Omental fat pad (tissue), 4 donors: Measurements from ENCODE around the gene DIP2C. TPM values are rescaled to one million over a fixed set of nuclear protein-coding genes. Genes with fewer than 3 reads are reported as not detected.

Experiments
- ATAC-seq: fragments of 150-250 bp; one replicate; pipeline ENCODE4 v1.9.1; 2016; ENCODE audit warnings: mild to moderate bottlenecking, moderate library complexity; ENCODE audit not compliant: low FRiP score
- DNase-seq: peaks from one replicate; pipeline ENCODE4 v3.0.0-alpha.2; 2019; ENCODE audit warnings: low spot score
- CTCF ChIP-seq, 3 donors: fragments of 450-650 bp; IDR thresholded peaks; one replicate each; pipeline ENCODE4 v1.5.1; 2016 to 2017; ENCODE audit warnings: antibody characterized with exemption in 3 of 3, mild to moderate bottlenecking in 3 of 3, moderate library complexity in 2 of 3
- total RNA-seq, 4 donors: library from RNA; depleted of rRNA; stranded (reverse); fragments of >200 nt; gene quantifications; one replicate each; pipeline ENCODE4 v1.1.0, GENCODE V29; 2016

Gene DIP2C
- total RNA-seq, 4 donors from 2014 or later, result 19.7 to 56.5 (median 31.1) TPM

- DNase-seq, result no peak
- no peak for ATAC-seq
- no peak for TF ChIP-seq CTCF (IDR thresholded peaks at IDR 0.05)
Measured at GRCh38 chr10:474946-475345, 214.5 kb downstream of the DIP2C start.

GRCh38 chr10:474406-474805, 215.1 kb downstream of the DIP2C start:
- DNase-seq (no peak), ATAC-seq (no peak)
- no peak for TF ChIP-seq CTCF (IDR thresholded peaks at IDR 0.05)

GRCh38 chr10:472241-472910, 217.1 kb downstream of the DIP2C start:
- ATAC-seq, result no peak
- no peak for TF ChIP-seq CTCF (IDR thresholded peaks at IDR 0.05)
- DNase-seq, result no peak

GRCh38 chr10:470339-471003, 219.0 kb downstream of the DIP2C start:
- TF ChIP-seq CTCF (IDR thresholded peaks at IDR 0.05), result no peak
- DNase-seq, result no peak
- ATAC-seq, result no peak

- no peak for ATAC-seq
Measured at GRCh38 chr10:469947-470338, 219.5 kb downstream of the DIP2C start.

GRCh38 chr10:459743-460142, 229.7 kb downstream of the DIP2C start:
- ATAC-seq (no peak), DNase-seq (no peak)
- TF ChIP-seq CTCF (IDR thresholded peaks at IDR 0.05), result no peak

More at GRCh38 chr10:469947-470338, 219.5 kb downstream of the DIP2C start:
- TF ChIP-seq CTCF (IDR thresholded peaks at IDR 0.05), result no peak
- no peak for DNase-seq

GRCh38 chr10:458421-458851, 231.0 kb downstream of the DIP2C start:
- no peak for DNase-seq
- no peak for TF ChIP-seq CTCF (IDR thresholded peaks at IDR 0.05)
- ATAC-seq, result no peak
